Fibroblast of mammary gland (primary cell): ENCODE results near the gene TENM4.
A peak's percentile ranks its signal among the peaks of the same experiment; 100 is the strongest.

Experiments used
- DNase-seq: peaks from one replicate; pipeline ENCODE4 v3.0.0-alpha.2; 2010; ENCODE audit warnings: low read depth
- H3K4me3 ChIP-seq: 2 replicates; pipeline ENCODE4 v1.5.1; 2011; ENCODE audit warnings: low read depth, mild to moderate bottlenecking, low read length, moderate library complexity; ENCODE audit not compliant: control insufficient read depth
- CTCF ChIP-seq: conservative IDR thresholded peaks from 2 replicates; pipeline ENCODE4 v1.5.1; 2011; ENCODE audit warnings: low read depth, low read length, inconsistent platforms; ENCODE audit not compliant: control insufficient read depth, insufficient read depth

The TENM4 gene

GRCh38 chr11:79397252-79397651, 43.6 kb downstream of the TENM4 start:
- DNase-seq = peak; percentile 73
- H3K4me3 ChIP-seq = no peak overlapping the region
- TF ChIP-seq CTCF = no peak

GRCh38 chr11:79396674-79397073, 44.2 kb downstream of the TENM4 start:
- peak; percentile 26 for DNase-seq
- no peak overlapping the region for H3K4me3 ChIP-seq
- TF ChIP-seq CTCF = no peak

GRCh38 chr11:79396001-79396400, 44.8 kb downstream of the TENM4 start:
- no peak for DNase-seq
- no peak for TF ChIP-seq CTCF
- no peak overlapping the region for H3K4me3 ChIP-seq

GRCh38 chr11:79393362-79394043, 47.3 kb downstream of the TENM4 start:
- no peak for DNase-seq

GRCh38 chr11:79392161-79392560, 48.7 kb downstream of the TENM4 start:
- no peak overlapping the region for H3K4me3 ChIP-seq
- no peak for TF ChIP-seq CTCF
- DNase-seq = no peak

More at GRCh38 chr11:79393362-79394043, 47.3 kb downstream of the TENM4 start:
- no peak overlapping the region for H3K4me3 ChIP-seq
- no peak for TF ChIP-seq CTCF

- no peak for DNase-seq
- TF ChIP-seq CTCF = no peak
- no peak overlapping the region for H3K4me3 ChIP-seq
These were observed 49.9 kb downstream of the TENM4 start for GRCh38 chr11:79390923-79391322.

- no peak for DNase-seq
- TF ChIP-seq CTCF = no peak
- H3K4me3 ChIP-seq = no peak overlapping the region
These were observed 50.4 kb downstream of the TENM4 start for GRCh38 chr11:79390477-79390876.
